Stimulated activated naive CD4-positive, alpha-beta T cell treated with Interleukin-2 at 50 U/mL for 16 hours (primary cell): ENCODE results near the gene SUSD6.

Source experiments
- DNase-seq: peaks from one replicate; lab custom pipeline; 2025; lab: John Stamatoyannopoulos, UW

The SUSD6 gene

GRCh38 chr14:69694730-69695281, 83.4 kb downstream of the SUSD6 start:
- no peak for DNase-seq

- no peak for DNase-seq
These were observed 84.2 kb downstream of the SUSD6 start for GRCh38 chr14:69695322-69696203.

GRCh38 chr14:69696204-69696527, 84.8 kb downstream of the SUSD6 start:
- DNase-seq = no peak

GRCh38 chr14:69696633-69697557, 85.5 kb downstream of the SUSD6 start:
- DNase-seq = no peak

GRCh38 chr14:69698572-69698971, 87.2 kb downstream of the SUSD6 start:
- DNase-seq = no peak

- peak; percentile 18 for DNase-seq
These were observed 87.8 kb downstream of the SUSD6 start for GRCh38 chr14:69699243-69699642.

GRCh38 chr14:69699748-69700303, 88.4 kb downstream of the SUSD6 start:
- no peak for DNase-seq

- DNase-seq = no peak
These were observed 89.2 kb downstream of the SUSD6 start for GRCh38 chr14:69700575-69700974.

- DNase-seq = no peak
These were observed 89.9 kb downstream of the SUSD6 start for GRCh38 chr14:69701291-69701690.

- no peak for DNase-seq
These were observed 90.5 kb downstream of the SUSD6 start for GRCh38 chr14:69701857-69702256.

GRCh38 chr14:69703047-69704039, 91.9 kb downstream of the SUSD6 start:
- DNase-seq = no peak

GRCh38 chr14:69704319-69704718, 92.9 kb downstream of the SUSD6 start:
- DNase-seq = no peak

- no peak for DNase-seq
These were observed 94.3 kb downstream of the SUSD6 start for GRCh38 chr14:69705706-69706105.

GRCh38 chr14:69708049-69708448, 96.7 kb downstream of the SUSD6 start:
- DNase-seq = no peak

- peak; percentile 12 for DNase-seq
These were observed 97.5 kb downstream of the SUSD6 start for GRCh38 chr14:69708586-69709560.

- no peak for DNase-seq
These were observed 99.0 kb downstream of the SUSD6 start for GRCh38 chr14:69710378-69710777.

- no peak for DNase-seq
These were observed 99.7 kb downstream of the SUSD6 start for GRCh38 chr14:69711065-69711464.

GRCh38 chr14:69711477-69711876, 100.1 kb downstream of the SUSD6 start:
- no peak for DNase-seq

GRCh38 chr14:69711881-69712560, 100.6 kb downstream of the SUSD6 start:
- no peak for DNase-seq
